ENCODE data around the gene PRLR.
A peak's percentile ranks its signal among the peaks of the same experiment; 100 is the strongest.
"Not testable (repeated sequence)": the region's sequence is repeated elsewhere in the genome, so short reads cannot be mapped to it uniquely, and the experiment has no call there.

Gene PRLR

DNA sequence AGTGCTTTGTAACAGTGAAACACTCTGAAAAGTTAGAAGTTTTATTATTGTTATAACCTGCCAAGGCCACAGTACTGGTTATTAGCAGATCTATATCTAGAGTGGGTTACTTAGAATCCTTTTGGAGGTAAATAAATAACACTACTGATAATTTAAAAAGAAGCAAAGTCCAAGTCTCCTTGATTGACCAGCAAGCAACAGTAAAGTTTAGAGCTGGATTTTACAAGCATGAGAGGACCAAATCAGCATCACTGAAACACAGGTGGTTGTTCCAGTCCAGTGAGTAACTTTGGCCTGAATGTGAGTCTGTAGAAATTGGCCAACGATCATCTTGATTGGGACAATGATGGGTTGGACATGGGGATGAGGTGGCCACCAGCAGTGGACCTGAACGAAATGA is 105.4 kb downstream of the PRLR start:
- no peak for DNase-seq (ENCODE audit: low spot score)

DNA sequence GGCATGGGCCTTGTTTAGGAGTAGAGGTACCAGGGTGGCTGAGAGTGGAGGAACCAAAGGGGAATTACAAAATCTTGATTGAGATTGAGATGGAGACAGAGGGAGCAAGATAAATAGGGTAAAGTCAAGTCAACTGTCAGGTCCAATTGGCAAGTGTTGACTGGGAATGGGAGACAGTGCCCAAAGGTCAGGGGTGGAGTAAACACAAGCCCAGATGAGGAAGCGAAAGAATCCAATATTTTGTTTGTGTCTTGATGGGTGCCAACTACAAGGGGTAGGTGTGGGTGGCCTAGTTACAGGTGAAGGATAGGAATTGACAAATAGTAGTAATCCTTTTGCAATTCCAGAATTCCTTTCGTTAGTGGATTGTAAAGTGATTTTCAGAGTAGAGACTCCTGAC is 107.5 kb downstream of the PRLR start:
- no peak for DNase-seq (ENCODE audit: low spot score)

- DNase-seq (ENCODE audit: low spot score): no peak
Measured at GRCh38 chr5:35120715-35121114, 109.6 kb downstream of the PRLR start.

GRCh38 chr5:35117967-35118366 is 112.3 kb downstream of the PRLR start:
- DNase-seq (ENCODE audit: low spot score): no peak

DNA sequence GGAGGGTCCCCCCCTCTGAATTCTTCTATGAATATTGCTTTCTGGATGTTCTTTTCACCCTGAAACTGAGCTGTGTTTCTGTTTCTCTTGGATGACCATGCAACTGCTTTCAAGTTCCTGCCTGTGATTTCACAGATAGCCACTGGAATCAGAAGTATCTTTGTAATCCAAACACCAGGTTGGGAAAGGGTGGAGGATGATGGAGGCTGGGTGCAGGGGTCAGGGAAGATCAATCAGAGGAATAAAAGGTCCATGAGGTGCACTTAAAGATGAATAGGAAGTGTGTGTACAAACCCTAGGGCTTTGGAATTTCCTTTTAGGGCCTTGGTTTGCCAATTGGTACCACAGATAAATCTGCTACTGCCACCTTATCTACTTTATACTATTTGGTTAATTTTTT is 114.4 kb downstream of the PRLR start:
- no peak for DNase-seq (ENCODE audit: low spot score)

- DNase-seq (ENCODE audit: low spot score): no peak
Measured at GRCh38 chr5:35114698-35115097, 115.6 kb downstream of the PRLR start.

DNA sequence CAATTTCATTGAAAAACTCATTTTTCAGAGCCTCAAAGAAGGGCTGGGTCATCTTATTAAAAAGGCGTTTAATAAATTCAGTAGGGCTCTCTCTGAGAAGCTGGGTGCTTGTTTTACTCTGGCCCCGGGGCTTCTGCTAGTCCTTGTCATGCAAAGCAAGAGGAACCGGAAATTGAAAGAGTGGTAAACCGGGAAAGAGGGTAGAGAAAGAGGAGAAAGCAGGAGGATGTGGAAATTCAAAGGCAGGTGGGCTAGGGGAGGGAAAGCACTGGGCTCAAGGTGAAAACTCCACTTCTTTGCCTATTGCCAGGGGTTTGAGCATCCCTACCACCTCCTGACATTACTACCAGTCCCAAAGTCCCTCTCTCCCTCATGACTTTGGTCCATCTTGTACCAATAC is 118.0 kb downstream of the PRLR start:
- no peak for DNase-seq (ENCODE audit: low spot score)

DNA sequence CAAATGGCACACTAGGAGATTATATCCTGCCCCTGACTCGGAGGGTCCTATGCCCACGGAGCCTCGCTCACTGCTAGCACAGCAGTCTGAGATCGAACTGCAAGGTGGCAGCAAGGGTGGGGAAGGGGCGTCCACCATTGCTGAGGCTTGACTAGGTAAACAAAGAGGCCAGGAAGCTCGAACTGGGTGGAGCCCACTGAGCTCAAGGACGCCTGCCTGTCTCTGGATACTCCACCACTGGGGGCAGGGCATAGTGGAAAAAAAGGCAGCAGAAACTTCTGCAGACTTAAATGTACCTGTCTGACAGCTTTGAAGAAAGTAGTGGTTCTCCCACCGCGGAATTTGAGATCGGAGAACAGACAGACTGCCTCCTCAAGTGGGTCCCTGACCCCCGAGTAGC is 125.7 kb downstream of the PRLR start:
- DNase-seq (ENCODE audit: low spot score): not testable (repeated sequence)

GRCh38 chr5:35103637-35104299 is 126.5 kb downstream of the PRLR start:
- no peak for DNase-seq (ENCODE audit: low spot score)

DNA sequence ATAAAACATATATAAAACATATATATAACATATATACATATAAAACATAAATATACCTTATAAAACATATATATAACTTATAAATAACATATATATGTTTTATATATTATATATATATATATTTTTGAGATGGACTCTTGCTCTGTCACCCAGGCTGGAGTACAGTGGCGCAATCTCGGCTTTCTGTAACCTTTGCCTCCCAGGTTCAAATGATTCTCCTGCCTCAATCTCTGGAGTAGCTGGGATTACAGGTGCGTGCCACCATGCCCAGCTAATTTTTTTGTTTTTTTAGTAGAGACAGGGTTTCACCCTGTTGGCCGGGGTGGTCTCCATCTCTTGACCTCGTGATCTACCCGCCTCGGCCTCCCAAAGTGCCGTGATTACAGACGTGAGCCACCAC is 128.6 kb downstream of the PRLR start:
- DNase-seq (ENCODE audit: low spot score): not testable (repeated sequence)

DNA sequence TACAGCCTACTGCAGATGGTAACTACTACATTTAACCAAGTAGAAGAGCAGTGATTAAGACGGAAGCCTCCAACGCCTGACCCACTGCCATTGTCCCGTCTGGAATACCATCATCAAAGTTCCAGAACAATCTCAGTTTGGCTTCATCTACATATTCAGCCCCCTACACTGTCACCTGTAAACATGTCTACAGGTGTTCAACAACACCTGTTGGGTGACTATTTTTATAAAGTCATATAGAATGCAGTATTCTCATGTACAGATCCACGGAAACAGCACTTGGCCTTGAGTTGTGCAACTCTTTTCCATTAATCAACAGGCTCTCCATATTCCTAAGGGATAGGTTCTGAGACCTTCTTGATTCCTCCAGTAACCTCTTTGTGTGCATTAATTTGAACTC is 129.3 kb downstream of the PRLR start:
- DNase-seq (ENCODE audit: low spot score): no peak

DNA sequence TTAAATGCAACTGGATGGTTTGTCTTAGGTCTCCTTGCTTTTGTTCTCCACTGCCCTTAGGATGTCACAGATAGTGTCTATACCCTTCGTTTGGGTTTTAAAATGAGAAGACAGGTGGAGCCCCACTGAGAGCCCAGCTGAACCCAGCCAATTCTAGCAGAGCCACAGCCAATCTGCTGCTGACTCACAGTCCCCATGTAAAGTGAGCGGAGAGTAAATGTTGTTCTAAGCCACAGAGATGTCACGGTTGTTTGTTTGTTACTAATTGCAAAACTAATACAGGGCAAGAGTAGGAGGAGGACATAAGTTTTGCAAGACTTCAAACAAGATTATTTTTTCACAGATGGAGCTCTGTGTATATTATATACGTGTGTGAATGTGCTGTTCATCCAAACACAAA is 132.1 kb downstream of the PRLR start:
- no peak for DNase-seq (ENCODE audit: low spot score)

DNA sequence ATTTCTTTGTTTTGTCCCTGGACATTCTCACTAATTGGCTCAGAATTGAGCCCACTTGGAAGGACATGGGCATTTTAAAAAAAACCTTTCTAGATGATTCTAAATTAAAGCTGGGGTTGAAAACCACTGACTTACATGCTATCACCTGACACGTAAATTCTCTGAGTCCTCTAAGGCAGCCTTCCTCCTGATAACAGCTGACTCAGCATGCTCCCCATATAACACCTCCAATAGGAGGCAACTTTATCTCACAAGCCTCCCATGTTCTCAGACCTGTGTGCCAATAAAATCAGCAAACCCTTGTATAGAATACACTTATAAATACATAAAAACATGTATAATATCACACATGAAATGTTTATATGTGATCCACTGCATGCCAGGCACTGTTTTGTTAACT is 133.4 kb downstream of the PRLR start:
- DNase-seq (ENCODE audit: low spot score): no peak

GRCh38 chr5:35096216-35096615 is 134.1 kb downstream of the PRLR start:
- DNase-seq (ENCODE audit: low spot score): no peak

GRCh38 chr5:35095366-35095765 is 134.9 kb downstream of the PRLR start:
- no peak for DNase-seq (ENCODE audit: low spot score)

- no peak for DNase-seq (ENCODE audit: low spot score)
Measured at GRCh38 chr5:35094948-35095347, 135.3 kb downstream of the PRLR start.

- no peak for DNase-seq (ENCODE audit: low spot score)
Measured at GRCh38 chr5:35092703-35093102, 137.6 kb downstream of the PRLR start.

DNA sequence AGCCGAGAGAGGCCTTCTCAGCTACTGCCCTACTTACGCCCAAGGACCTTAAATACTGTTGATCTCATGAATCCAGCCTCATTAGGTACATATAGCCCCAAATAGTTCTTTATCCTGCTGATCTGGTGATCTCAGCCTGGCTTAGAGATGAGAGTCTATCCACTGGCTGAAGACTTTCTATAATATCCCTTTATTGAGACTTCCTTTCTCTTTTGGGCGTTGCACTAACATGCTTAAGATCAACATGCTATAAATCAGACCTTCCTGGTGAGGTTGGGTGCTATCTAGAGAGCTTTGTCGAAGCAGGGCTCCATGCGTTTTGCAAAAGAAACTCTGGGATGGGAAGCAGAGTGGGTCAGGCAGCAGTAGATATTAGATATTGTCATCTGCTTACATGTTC is 138.6 kb downstream of the PRLR start:
- DNase-seq (ENCODE audit: low spot score): no peak

DNA sequence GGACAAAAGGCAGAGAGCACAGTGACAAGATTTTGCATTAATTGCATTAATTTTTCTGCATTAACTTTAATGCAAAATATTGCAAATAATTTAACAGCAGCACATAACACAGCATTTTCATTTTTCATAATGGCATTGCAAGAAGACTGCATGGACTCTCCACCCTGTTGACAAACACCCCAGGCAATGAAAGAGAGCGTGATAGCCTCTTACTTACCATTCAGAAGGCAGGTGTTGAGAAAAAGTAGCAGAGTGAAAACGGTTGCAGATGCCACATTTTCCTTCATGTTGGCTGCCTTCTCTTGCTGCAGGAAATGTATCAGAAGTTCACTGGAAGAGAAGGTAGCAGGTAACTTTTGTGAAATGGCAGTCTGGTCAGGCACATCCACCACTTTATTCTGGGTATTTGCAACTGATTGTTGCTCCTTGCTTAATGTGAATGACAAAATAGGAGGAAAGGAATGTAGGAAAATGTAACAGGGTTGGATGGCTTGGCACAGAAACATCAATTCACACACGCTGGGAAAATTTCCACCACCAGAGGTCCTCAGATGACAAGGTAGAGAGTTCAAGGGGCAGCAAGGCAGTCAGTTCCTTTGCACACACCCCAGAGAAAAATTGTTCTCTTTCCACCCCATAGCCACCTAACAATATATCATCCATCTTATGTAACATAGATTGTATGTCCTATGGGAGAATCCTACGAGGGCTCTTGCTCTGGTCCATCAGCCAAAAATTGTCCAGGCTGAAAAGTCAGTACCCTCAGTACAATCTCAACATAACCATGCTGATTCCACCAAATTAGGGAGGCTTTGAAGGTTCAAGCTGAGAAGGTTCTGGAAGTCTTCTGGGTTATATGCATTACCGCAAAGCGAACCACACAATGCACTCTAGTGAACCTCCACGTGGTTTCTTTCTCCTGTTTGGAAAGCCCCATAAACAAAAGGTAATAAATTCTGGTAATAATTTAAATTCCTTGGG is 140.7 kb downstream of the PRLR start:
- peak; percentile 57 for DNase-seq (ENCODE audit: low spot score)

GRCh38 chr5:35087991-35088390 is 142.3 kb downstream of the PRLR start:
- no peak for DNase-seq (ENCODE audit: low spot score)

GRCh38 chr5:35083150-35083549 is 147.1 kb downstream of the PRLR start:
- DNase-seq (ENCODE audit: low spot score): no peak

GRCh38 chr5:35082530-35082929 is 147.8 kb downstream of the PRLR start:
- DNase-seq (ENCODE audit: low spot score): no peak

DNA sequence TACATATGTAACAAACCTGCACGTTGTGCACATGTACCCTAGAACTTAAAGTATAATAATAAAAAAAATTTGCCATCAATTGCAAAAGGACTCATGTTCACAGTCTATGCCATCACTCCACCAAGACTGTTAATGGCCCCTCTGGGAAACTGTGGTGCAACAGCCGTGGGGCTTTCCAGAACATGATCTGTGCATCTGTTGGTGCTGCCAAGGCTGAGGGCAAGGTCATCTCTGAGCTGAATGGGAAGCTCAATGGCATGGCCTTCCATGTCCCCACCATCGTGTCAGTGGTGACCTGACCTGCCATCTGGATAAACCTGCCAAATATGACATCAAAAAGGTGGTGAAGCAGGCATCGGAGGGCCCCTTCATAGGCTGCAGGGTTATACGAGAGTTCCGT is 149.2 kb downstream of the PRLR start:
- DNase-seq (ENCODE audit: low spot score): no peak

Data from D341Med (cell line).